AG04450 (cell line): Measurements from ENCODE around the gene CENPQ. TPM values are rescaled to one million over a fixed set of nuclear protein-coding genes. Genes with fewer than 3 reads are reported as not detected.

ENCODE experiments used
- CTCF ChIA-PET: fragments of 300-600, 350-600 bp; formaldehyde crosslinking; extraction: SDS; loops from one replicate; lab custom pipeline; 2022; ENCODE audit warnings: antibody characterized with exemption, inconsistent platforms; lab: Charles Lee
- POLR2A ChIA-PET: fragments of 350-600 bp; formaldehyde crosslinking; extraction: SDS; loops from one replicate; lab custom pipeline; 2021; ENCODE audit warnings: antibody characterized with exemption, inconsistent platforms; lab: Yijun Ruan, JAX
- DNase-seq: peaks from one replicate; pipeline ENCODE4 v3.0.0-alpha.2; 2011; ENCODE audit warnings: low read depth, low spot score
- H3K27ac ChIP-seq: one replicate; pipeline ENCODE4 v1.5.1; 2012; ENCODE audit warnings: low read depth, low read length, control low read depth
- H3K27me3 ChIP-seq: one replicate; pipeline ENCODE4 v1.6.0; 2012; ENCODE audit warnings: low read length; ENCODE audit not compliant: control insufficient read depth, insufficient read depth
- H3K4me3 ChIP-seq: 2 replicates; pipeline ENCODE4 v1.5.1; 2011; ENCODE audit warnings: mild to moderate bottlenecking, low read depth, low read length, control low read depth
- H3K9me3 ChIP-seq: 2 replicates; pipeline ENCODE4 v1.5.1; 2012; ENCODE audit warnings: low read length; ENCODE audit not compliant: control insufficient read depth, insufficient read depth
- polyA plus RNA-seq: library from polyadenylated mRNA; depleted of rRNA; stranded (reverse); fragments of >200 nt; gene quantifications from 2 replicates; pipeline ENCODE4 v1.2.3, GENCODE V29; 2011
- TF ChIP-seq, protein P1 (sequence below): IDR thresholded peaks from 2 replicates; pipeline ENCODE4 v1.5.1; 2011; ENCODE audit warnings: low read depth, low read length, control low read depth, inconsistent platforms

Gene CENPQ
- polyA plus RNA-seq, 1 experiment, result 6.5 TPM

DNA sequence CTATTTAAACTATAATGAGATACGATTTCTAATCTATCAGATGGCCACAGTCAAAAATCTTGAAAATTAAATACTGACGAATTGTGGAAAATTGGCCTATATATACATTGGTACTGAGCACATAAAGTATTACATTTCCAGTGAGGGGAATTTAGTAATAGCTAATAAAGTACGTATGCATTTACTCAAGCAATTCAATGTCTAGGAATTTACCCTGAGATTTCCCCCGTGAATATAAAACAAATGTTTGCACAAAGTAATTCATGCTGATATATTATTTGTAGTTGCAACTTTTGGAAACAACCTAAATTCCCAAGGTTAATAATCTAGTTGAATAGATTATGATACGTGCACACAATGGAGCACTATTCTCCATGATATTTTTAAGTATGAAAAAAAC, 72.6 kb downstream of the CENPQ start:
- no peak for DNase-seq
- Histone ChIP-seq H3K27ac (no peak overlapping the region), H3K27me3 (no peaks in the 10 kb centered on the region), H3K9me3 (no peaks in the 10 kb centered on the region), H3K4me3 (no peak overlapping the region)
- ChIA-PET POLR2A (no interaction called here), CTCF (interaction anchor here (0.6 to 8.7 kb wide), 2 partner anchors 37 to 72 kb away, joined by 5 to 283 read pairs; no protein-coding TSS in a partner anchor)
- TF ChIP-seq, protein P1, sequence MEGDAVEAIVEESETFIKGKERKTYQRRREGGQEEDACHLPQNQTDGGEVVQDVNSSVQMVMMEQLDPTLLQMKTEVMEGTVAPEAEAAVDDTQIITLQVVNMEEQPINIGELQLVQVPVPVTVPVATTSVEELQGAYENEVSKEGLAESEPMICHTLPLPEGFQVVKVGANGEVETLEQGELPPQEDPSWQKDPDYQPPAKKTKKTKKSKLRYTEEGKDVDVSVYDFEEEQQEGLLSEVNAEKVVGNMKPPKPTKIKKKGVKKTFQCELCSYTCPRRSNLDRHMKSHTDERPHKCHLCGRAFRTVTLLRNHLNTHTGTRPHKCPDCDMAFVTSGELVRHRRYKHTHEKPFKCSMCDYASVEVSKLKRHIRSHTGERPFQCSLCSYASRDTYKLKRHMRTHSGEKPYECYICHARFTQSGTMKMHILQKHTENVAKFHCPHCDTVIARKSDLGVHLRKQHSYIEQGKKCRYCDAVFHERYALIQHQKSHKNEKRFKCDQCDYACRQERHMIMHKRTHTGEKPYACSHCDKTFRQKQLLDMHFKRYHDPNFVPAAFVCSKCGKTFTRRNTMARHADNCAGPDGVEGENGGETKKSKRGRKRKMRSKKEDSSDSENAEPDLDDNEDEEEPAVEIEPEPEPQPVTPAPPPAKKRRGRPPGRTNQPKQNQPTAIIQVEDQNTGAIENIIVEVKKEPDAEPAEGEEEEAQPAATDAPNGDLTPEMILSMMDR, result no peak

DNA sequence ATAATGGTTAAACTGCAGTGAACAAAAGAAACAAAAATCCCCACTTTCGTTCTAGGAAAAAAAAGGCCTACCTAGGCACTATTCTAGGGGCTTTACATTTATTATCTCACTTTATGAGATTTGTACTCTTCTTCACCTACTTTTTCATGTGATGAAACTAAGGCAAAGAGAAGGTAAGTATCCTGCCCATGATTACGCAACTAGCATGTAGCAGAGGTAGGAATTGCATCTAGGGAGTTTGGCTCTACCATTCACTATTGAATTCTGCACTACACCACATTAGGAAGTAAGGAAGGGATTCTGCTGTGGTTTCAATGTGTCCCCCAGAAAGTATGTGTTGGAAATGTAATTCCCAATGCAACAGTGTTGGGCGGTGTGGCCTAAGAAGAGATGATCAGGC, 75.9 kb downstream of the CENPQ start:
- no peak for DNase-seq
- TF ChIP-seq, protein P1, result no peak
- CTCF ChIA-PET, result interaction anchor here (3.0 kb wide), 1 partner anchor 68 kb away, joined by 16 read pairs; no protein-coding TSS in a partner anchor
- no peak overlapping the region for H3K4me3 ChIP-seq
- H3K9me3 ChIP-seq, result no peaks in the 10 kb centered on the region
- POLR2A ChIA-PET, result no interaction called here
- H3K27me3 ChIP-seq, result no peaks in the 10 kb centered on the region
- H3K27ac ChIP-seq, result no peak overlapping the region

DNA sequence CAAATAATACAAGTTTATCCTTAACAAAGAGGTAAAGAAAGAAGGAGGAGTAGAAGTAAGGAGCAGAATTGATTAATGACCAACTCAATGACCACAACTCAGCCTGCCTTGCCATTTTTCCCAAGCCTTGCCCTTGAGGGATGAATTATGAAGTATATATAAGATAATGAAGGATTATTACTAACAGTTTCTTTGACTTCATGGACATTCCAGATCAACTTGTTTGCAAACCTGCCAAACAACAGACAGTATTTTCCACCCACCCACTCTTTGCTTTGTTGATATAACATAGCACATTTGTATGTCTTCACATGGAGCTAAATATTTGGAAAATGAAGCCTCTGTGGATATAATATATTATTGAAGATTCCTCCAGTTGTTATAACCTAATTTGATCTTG, 77.4 kb downstream of the CENPQ start:
- DNase-seq, result no peak
- ChIA-PET POLR2A (no interaction called here), CTCF (interaction anchor here (1.5 to 14.7 kb wide), 3 partner anchors 7 to 66 kb away, joined by 7 to 177 read pairs (median 16); partner anchors contain the start of gene C6orf141)
- Histone ChIP-seq H3K27ac (no peak overlapping the region), H3K4me3 (no peak overlapping the region), H3K27me3 (no peaks in the 10 kb centered on the region), H3K9me3 (no peaks in the 10 kb centered on the region)
- TF ChIP-seq, protein P1, result no peak

DNA sequence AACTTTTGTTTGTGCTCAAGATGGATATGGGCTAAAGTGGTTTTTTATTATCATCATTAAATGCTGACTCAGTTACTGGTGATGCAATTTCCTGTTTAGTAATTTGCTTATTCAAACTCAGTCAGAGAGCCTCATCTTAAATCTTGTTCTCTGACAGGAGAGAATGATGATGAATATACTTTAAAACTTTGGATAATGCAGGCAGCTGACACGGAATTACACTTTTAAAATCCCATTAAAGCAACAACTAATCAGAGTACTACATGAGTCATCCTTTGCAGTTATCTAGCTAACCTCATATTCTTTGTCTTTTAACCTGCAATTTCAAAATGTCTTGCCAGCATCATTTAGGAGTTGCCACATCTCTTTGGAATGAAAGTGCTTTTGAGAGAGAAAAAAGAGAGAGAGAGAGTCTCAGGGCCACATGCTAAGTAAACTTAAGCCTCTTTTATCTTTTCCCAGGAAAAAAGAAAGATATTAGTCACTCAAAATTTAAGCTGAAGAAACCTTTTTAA, 78.1 kb downstream of the CENPQ start:
- ChIA-PET POLR2A (no interaction called here), CTCF (interaction anchor here (1.5 to 14.7 kb wide), 3 partner anchors 8 to 66 kb away, joined by 7 to 177 read pairs (median 16); partner anchors contain the start of gene C6orf141)
- no peaks in the 10 kb centered on the region for H3K9me3 ChIP-seq
- H3K27me3 ChIP-seq, result no peaks in the 10 kb centered on the region
- DNase-seq, result peak; percentile 18
- H3K4me3 ChIP-seq, result no peak overlapping the region
- no peak overlapping the region for H3K27ac ChIP-seq
- TF ChIP-seq, protein P1, result no peak

DNA sequence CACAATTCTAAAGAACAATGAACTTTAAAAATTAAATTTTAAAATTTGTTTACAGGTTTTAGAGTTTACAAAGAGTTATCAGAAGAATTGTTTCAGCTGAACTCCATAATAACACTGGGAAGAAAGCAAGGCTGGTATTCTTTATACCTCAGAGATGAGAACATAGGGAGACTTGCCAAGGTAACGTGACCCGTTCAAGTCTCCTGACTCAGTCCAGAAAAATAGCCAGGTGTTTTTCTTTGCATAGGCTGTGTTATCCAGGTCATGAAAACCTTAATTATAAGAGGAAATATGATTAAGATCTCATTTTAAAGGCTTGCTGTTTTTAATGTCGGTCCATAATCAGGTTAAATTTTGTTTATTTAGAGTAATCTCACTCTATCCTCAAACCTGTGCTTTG, 78.8 kb downstream of the CENPQ start:
- H3K27ac ChIP-seq, result no peak overlapping the region
- ChIA-PET CTCF (interaction anchor here (0.7 to 14.7 kb wide), 4 partner anchors 9 to 548 kb away, joined by 3 to 177 read pairs (median 12); partner anchors contain the start of gene C6orf141), POLR2A (no interaction called here)
- no peaks in the 10 kb centered on the region for H3K9me3 ChIP-seq
- DNase-seq, result no peak
- TF ChIP-seq, protein P1, result no peak
- no peaks in the 10 kb centered on the region for H3K27me3 ChIP-seq
- H3K4me3 ChIP-seq, result no peak overlapping the region
